SU-DHL-6 (cell line): ENCODE data around the gene MAP2K5.

ENCODE experiments used
- EZH2phosphoT487 ChIP-seq: fragments of 200-600 bp; sonication (generic), shearing (Covaris generic); conservative IDR thresholded peaks from 2 replicates; pipeline ENCODE4 v1.6.1; 2018; ENCODE audit warnings: mild to moderate bottlenecking, antibody characterized with exemption, low read length, moderate library complexity, mixed read lengths
- TF ChIP-seq, protein P1 (sequence below): fragments of 200-600 bp; sonication (generic); IDR thresholded peaks from one replicate; pipeline ENCODE4 v1.5.1; 2017; ENCODE audit warnings: antibody characterized with exemption, mild to moderate bottlenecking, low read length, moderate library complexity; ENCODE audit not compliant: insufficient read depth, poor library complexity, severe bottlenecking

DNA sequence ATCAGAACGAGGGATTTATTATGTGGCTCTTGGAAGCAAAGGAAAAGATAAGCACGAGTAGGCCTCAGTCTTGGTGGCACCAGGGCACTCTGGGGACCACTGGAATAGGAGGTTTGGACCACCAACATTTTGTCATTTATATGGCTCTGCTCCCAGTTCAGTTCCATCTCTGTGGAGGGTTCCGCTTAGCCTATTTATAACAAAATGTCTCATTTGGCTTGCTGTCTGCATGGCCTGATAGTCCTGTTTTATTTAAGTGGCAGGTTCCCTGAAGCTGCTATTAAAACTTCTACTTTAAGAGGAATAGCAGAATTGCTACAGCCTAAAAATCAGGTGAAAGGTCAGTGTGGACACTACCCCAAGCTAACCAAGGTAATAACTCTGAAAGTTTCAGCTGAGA lies 27.2 kb downstream of the MAP2K5 start:
- TF ChIP-seq, protein P1, sequence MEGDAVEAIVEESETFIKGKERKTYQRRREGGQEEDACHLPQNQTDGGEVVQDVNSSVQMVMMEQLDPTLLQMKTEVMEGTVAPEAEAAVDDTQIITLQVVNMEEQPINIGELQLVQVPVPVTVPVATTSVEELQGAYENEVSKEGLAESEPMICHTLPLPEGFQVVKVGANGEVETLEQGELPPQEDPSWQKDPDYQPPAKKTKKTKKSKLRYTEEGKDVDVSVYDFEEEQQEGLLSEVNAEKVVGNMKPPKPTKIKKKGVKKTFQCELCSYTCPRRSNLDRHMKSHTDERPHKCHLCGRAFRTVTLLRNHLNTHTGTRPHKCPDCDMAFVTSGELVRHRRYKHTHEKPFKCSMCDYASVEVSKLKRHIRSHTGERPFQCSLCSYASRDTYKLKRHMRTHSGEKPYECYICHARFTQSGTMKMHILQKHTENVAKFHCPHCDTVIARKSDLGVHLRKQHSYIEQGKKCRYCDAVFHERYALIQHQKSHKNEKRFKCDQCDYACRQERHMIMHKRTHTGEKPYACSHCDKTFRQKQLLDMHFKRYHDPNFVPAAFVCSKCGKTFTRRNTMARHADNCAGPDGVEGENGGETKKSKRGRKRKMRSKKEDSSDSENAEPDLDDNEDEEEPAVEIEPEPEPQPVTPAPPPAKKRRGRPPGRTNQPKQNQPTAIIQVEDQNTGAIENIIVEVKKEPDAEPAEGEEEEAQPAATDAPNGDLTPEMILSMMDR: no peak
- no peak for TF ChIP-seq EZH2phosphoT487
